HFF-Myc (cell line): ENCODE measurements around the gene ACTR8.

ENCODE experiments used
- DNase-seq: peaks from one replicate; pipeline ENCODE4 v3.0.0-alpha.2; 2011; ENCODE audit warnings: low read depth; ENCODE audit errors: extremely low read depth
- H3K4me3 ChIP-seq: replicated peaks from 2 replicates; pipeline ENCODE4 v1.5.1; 2011; ENCODE audit warnings: low read depth, mild to moderate bottlenecking, control low read depth, low read length
- TF ChIP-seq, protein P1 (sequence below): IDR thresholded peaks from 2 replicates; pipeline ENCODE4 v1.5.1; 2012; ENCODE audit warnings: mild to moderate bottlenecking, low read depth, low read length, control low read depth; ENCODE audit errors: missing control alignments

The ACTR8 gene

GRCh38 chr3:53849916-53850315, 32.0 kb downstream of the ACTR8 start:
- no peak overlapping the region for H3K4me3 ChIP-seq
- no peak for DNase-seq
- TF ChIP-seq, protein P1, sequence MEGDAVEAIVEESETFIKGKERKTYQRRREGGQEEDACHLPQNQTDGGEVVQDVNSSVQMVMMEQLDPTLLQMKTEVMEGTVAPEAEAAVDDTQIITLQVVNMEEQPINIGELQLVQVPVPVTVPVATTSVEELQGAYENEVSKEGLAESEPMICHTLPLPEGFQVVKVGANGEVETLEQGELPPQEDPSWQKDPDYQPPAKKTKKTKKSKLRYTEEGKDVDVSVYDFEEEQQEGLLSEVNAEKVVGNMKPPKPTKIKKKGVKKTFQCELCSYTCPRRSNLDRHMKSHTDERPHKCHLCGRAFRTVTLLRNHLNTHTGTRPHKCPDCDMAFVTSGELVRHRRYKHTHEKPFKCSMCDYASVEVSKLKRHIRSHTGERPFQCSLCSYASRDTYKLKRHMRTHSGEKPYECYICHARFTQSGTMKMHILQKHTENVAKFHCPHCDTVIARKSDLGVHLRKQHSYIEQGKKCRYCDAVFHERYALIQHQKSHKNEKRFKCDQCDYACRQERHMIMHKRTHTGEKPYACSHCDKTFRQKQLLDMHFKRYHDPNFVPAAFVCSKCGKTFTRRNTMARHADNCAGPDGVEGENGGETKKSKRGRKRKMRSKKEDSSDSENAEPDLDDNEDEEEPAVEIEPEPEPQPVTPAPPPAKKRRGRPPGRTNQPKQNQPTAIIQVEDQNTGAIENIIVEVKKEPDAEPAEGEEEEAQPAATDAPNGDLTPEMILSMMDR, result no peak

- H3K4me3 ChIP-seq, result no peak overlapping the region; the same call in 1 of the 2 replicates
- no peak for DNase-seq
- TF ChIP-seq, protein P1, result no peak
Observed at GRCh38 chr3:53846851-53847155, 35.1 kb downstream of the ACTR8 start.

GRCh38 chr3:53846134-53846850, 35.7 kb downstream of the ACTR8 start, which contains the start of the genes CHDH and IL17RB:
Gene CHDH (minus strand): TSS chr3:53846419. CDS start chr3:53824008, 22,411 bp downstream.
Gene IL17RB (plus strand): TSS chr3:53846568. CDS start chr3:53846589, 21 bp downstream.
- TF ChIP-seq, protein P1, result no peak
- no peak for DNase-seq
- peak within 1 kb of the TSS; percentile 49 for H3K4me3 ChIP-seq

DNA sequence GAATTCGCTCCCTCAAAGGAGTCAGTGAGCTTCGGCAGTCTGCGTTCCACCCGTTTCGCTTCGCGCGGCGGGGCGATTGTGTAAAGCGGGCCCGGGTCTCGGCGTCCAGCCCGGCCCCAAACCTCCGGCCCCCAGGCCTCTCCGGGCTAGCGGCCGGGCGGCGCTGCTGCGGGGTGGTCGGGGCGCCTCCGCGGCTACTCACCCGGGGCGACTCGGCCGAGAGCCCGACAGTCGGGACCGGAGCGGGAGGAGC, 36.1 kb downstream of the ACTR8 start:
- DNase-seq, result no peak
- TF ChIP-seq, protein P1, result no peak
- peak overlapping the region; percentile 49 for H3K4me3 ChIP-seq

DNA sequence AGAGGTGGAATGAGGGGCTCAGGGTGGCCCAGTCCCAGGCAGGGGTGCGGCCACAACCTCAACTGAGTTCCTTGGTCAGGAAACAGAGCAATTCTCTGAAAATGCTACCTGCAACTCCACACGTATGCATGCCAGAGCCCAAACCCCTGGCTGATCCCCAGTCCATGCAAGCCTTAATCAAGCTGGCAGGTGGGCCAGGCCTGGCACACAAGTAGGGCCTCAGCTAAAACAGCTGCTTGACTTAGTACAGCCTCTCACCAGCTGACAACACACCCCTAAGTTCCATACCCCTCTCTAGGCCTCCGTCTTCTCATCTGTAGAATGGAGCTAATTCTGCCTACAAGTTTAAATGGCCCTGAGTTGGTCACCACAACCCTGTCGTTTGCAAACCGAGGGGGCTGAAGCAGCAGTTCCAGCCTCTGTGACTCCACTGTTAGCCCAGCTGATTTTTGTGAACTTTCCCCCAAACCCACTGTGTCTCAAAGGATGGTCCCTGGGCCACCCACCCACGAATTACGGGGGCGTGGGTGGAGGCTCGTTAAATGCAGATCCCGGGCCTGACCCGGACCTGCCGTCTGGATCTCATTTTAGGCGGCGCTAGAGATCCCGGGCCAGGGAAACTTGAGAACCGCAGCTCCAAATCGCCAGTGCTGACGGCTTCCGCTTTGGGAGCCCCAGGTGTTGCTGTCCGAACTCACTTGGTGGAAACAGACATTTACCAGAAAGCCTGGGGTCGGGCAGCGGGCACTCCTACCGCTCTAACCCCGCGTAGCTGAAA, 36.7 kb downstream of the ACTR8 start:
- TF ChIP-seq, protein P1, result peak; percentile 29
- DNase-seq, result no peak
- peak overlapping the region; percentile 49 for H3K4me3 ChIP-seq

- no peak overlapping the region for H3K4me3 ChIP-seq
- TF ChIP-seq, protein P1, result no peak
- no peak for DNase-seq
Observed at GRCh38 chr3:53844262-53845102, 37.5 kb downstream of the ACTR8 start.
